MM.1S (cell line): Measurements from ENCODE around the gene TEX14.
"Not testable (repeated sequence)": the region's sequence is repeated elsewhere in the genome, so short reads cannot be mapped to it uniquely, and the experiment has no call there.

Source experiments
- DNase-seq: peaks from one replicate; pipeline ENCODE4 v3.0.0-alpha.2; 2015
- H2AFZ ChIP-seq: fragments of 300-600 bp; sonication (generic); 2 replicates; pipeline ENCODE4 v1.6.0; 2016; ENCODE audit warnings: antibody characterized with exemption, low read length
- H3F3A ChIP-seq: fragments of 300-600 bp; sonication (generic); 2 replicates; pipeline ENCODE4 v1.6.1; 2016; ENCODE audit warnings: mild to moderate bottlenecking, antibody characterized with exemption, low read length, moderate library complexity, mixed read lengths; ENCODE audit not compliant: insufficient read depth
- H3K27ac ChIP-seq: fragments of 300-600 bp; sonication (generic); 2 replicates; pipeline ENCODE4 v1.5.1; 2016; ENCODE audit warnings: mild to moderate bottlenecking, low read length
- H3K27me3 ChIP-seq: fragments of 300-600 bp; sonication (generic); replicated peaks from 2 replicates; pipeline ENCODE4 v1.6.0; 2016; ENCODE audit warnings: low read length; ENCODE audit not compliant: insufficient read depth
- H3K36me3 ChIP-seq: fragments of 300-600 bp; sonication (generic); replicated peaks from 2 replicates; pipeline ENCODE4 v1.6.1; 2016; ENCODE audit warnings: mild to moderate bottlenecking, low read length, mixed read lengths; ENCODE audit not compliant: insufficient read depth
- H3K4me1 ChIP-seq: fragments of 300-600 bp; sonication (generic); 2 replicates; pipeline ENCODE4 v1.6.1; 2016; ENCODE audit warnings: low read length, mixed read lengths
- H3K4me2 ChIP-seq: fragments of 300-600 bp; sonication (generic); 2 replicates; pipeline ENCODE4 v1.6.0; 2016; ENCODE audit warnings: low read depth, low read length
- H3K4me3 ChIP-seq: fragments of 300-600 bp; sonication (generic); 2 replicates; pipeline ENCODE4 v1.5.1; 2016; ENCODE audit warnings: low read length, mixed read lengths
- H3K79me2 ChIP-seq: fragments of 300-600 bp; sonication (generic); 2 replicates; pipeline ENCODE4 v1.6.1; 2016; ENCODE audit warnings: mixed run types, low read length, mixed read lengths
- H3K9ac ChIP-seq: fragments of 300-600 bp; sonication (generic); 2 replicates; pipeline ENCODE4 v1.6.1; 2016; ENCODE audit warnings: low read length, mixed read lengths
- H3K9me2 ChIP-seq: fragments of 300-600 bp; sonication (generic); replicated peaks from 2 replicates; pipeline ENCODE4 v1.6.1; 2016; ENCODE audit warnings: mild to moderate bottlenecking, low read length, mixed read lengths; ENCODE audit not compliant: insufficient read depth
- H3K9me3 ChIP-seq: fragments of 300-600 bp; sonication (generic); replicated peaks from 2 replicates; pipeline ENCODE4 v1.6.1; 2016; ENCODE audit warnings: mild to moderate bottlenecking, low read length, mixed read lengths; ENCODE audit not compliant: insufficient read depth
- H4K20me1 ChIP-seq: fragments of 300-600 bp; sonication (generic); 2 replicates; pipeline ENCODE4 v1.6.1; 2016; ENCODE audit warnings: mild to moderate bottlenecking, low read length, moderate library complexity, mixed read lengths; ENCODE audit not compliant: insufficient read depth
- CTCF ChIP-seq: fragments of 300-600 bp; sonication (generic); IDR thresholded peaks from 2 replicates; pipeline ENCODE4 v1.5.1; 2016; ENCODE audit warnings: antibody characterized with exemption, low read length, mixed read lengths
- EZH2 ChIP-seq: fragments of 300-600 bp; sonication (generic); optimal IDR thresholded peaks from 2 replicates; pipeline ENCODE3; 2017; ENCODE audit warnings: low read depth, mild to moderate bottlenecking, antibody characterized with exemption, low read length, mixed read lengths
- EZH2phosphoT487 ChIP-seq: fragments of 300-600 bp; sonication (generic); IDR thresholded peaks from 2 replicates; pipeline ENCODE4 v1.6.1; 2018; ENCODE audit warnings: antibody characterized with exemption, low read length

Gene TEX14

DNA sequence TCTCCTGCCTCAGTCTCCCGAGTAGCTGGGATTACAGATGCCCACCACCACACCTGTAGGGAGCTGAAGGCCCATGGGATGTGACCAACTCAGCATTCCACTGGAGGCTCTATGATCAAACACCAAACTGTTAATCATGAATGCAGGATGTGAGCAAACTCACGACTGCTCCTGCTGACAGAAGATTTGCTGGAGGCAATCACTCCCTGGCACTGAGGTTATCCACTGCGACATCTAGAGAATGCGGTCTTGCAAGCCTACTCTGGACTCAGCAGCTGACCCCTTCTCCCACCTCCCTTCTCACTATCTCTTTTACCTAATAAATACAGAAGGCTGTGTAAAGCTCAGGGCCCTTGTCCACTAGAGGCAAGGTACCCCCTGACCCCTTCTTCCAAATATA is 4.9 kb downstream of the TEX14 start:
- no peaks in the 10 kb centered on the region for H3F3A ChIP-seq
- H3K4me1 ChIP-seq = peaks cover under 1% of the 10 kb centered on the region
- H3K9ac ChIP-seq = no peak overlapping the region
- TF ChIP-seq EZH2phosphoT487 (no peak), CTCF (no peak), EZH2 (no peak)
- no peak overlapping the region for H3K4me2 ChIP-seq
- H3K27me3 ChIP-seq = no peaks in the 10 kb centered on the region
- H3K9me2 ChIP-seq = no peaks in the 10 kb centered on the region
- no peaks in the 10 kb centered on the region for H3K36me3 ChIP-seq
- no peaks in the 10 kb centered on the region for H3K9me3 ChIP-seq
- no peak overlapping the region for H3K4me3 ChIP-seq
- no peak overlapping the region for H3K27ac ChIP-seq
- H2AFZ ChIP-seq = no peak overlapping the region
- H4K20me1 ChIP-seq = no peaks in the 10 kb centered on the region
- DNase-seq = no peak
- no peaks in the 10 kb centered on the region for H3K79me2 ChIP-seq

GRCh38 chr17:58684462-58684861 is 7.4 kb downstream of the TEX14 start:
- not testable (repeated sequence) for H2AFZ ChIP-seq, H4K20me1 ChIP-seq, H3K9me2 ChIP-seq, H3K79me2 ChIP-seq, H3K27me3 ChIP-seq, H3F3A ChIP-seq, H3K36me3 ChIP-seq, H3K4me1 ChIP-seq, H3K4me3 ChIP-seq, H3K9me3 ChIP-seq, H3K9ac ChIP-seq, DNase-seq, H3K27ac ChIP-seq, H3K4me2 ChIP-seq

GRCh38 chr17:58684003-58684402 is 7.8 kb downstream of the TEX14 start:
- Histone ChIP-seq H3F3A (no peaks in the 10 kb centered on the region), H3K79me2 (no peaks in the 10 kb centered on the region), H3K9me3 (no peaks in the 10 kb centered on the region), H3K9me2 (no peaks in the 10 kb centered on the region), H3K27ac (no peak overlapping the region), H3K27me3 (no peaks in the 10 kb centered on the region), H3K9ac (no peak overlapping the region), H4K20me1 (no peaks in the 10 kb centered on the region), H2AFZ (no peak overlapping the region), H3K4me3 (no peak overlapping the region), H3K4me2 (no peak overlapping the region), H3K4me1 (no peaks in the 10 kb centered on the region), H3K36me3 (no peaks in the 10 kb centered on the region)
- TF ChIP-seq EZH2phosphoT487 (no peak), EZH2 (no peak)
- no peak for DNase-seq

GRCh38 chr17:58680038-58680369 is 11.8 kb downstream of the TEX14 start:
- Histone ChIP-seq H3K9ac (no peak overlapping the region), H2AFZ (no peak overlapping the region), H3K4me3 (no peak overlapping the region), H4K20me1 (no peaks in the 10 kb centered on the region), H3K79me2 (no peaks in the 10 kb centered on the region), H3K9me2 (no peaks in the 10 kb centered on the region), H3K4me2 (no peak overlapping the region), H3F3A (no peaks in the 10 kb centered on the region), H3K9me3 (no peaks in the 10 kb centered on the region), H3K4me1 (no peaks in the 10 kb centered on the region), H3K36me3 (no peaks in the 10 kb centered on the region), H3K27ac (no peak overlapping the region), H3K27me3 (no peaks in the 10 kb centered on the region)
- no peak for DNase-seq
- TF ChIP-seq CTCF = no peak
- no peak for TF ChIP-seq EZH2phosphoT487
- no peak for TF ChIP-seq EZH2
